Activated T-cell treated with anti-CD3 and anti-CD28 coated beads, Interleukin-2, amount 50 U/mL, for 24 hours (primary cell): Measurements from ENCODE around the gene PLB1.
"Not testable (repeated sequence)": the region's sequence is repeated elsewhere in the genome, so short reads cannot be mapped to it uniquely, and the experiment has no call there.

Source experiments
- DNase-seq: peaks from one replicate; pipeline ENCODE4 v3.0.0-alpha.2; 2020
- H3K27ac Mint-ChIP-seq: 2 replicates; pipeline ENCODE4 v1.8.0; 2020; ENCODE audit warnings: mild to moderate bottlenecking, mixed read lengths
- H3K27me3 Mint-ChIP-seq: 2 replicates; pipeline ENCODE4 v1.8.0; 2020; ENCODE audit warnings: mixed read lengths
- H3K36me3 Mint-ChIP-seq: 2 replicates; pipeline ENCODE4 v1.8.0; 2020; ENCODE audit warnings: low read depth, mixed read lengths
- H3K4me1 Mint-ChIP-seq: 2 replicates; pipeline ENCODE4 v1.8.0; 2020; ENCODE audit warnings: low read depth, mixed read lengths
- H3K4me3 Mint-ChIP-seq: 2 replicates; pipeline ENCODE4 v1.8.0; 2020; ENCODE audit warnings: mild to moderate bottlenecking, moderate library complexity, mixed read lengths
- H3K9me3 Mint-ChIP-seq: 2 replicates; pipeline ENCODE4 v1.8.0; 2020; ENCODE audit warnings: mixed read lengths

Gene PLB1

GRCh38 chr2:28545590-28546200, 49.8 kb downstream of the PLB1 start:
- DNase-seq: no peak
- Mint-ChIP-seq H3K9me3 (no peaks in the 10 kb centered on the region), H3K4me1 (peaks cover 29% of the 10 kb centered on the region), H3K27me3 (no peaks in the 10 kb centered on the region), H3K27ac (no peak overlapping the region), H3K4me3 (no peak overlapping the region), H3K36me3 (no peaks in the 10 kb centered on the region)

GRCh38 chr2:28546242-28546641, 50.4 kb downstream of the PLB1 start:
- H3K4me3 Mint-ChIP-seq: no peak overlapping the region
- no peak for DNase-seq
- no peaks in the 10 kb centered on the region for H3K9me3 Mint-ChIP-seq
- no peak overlapping the region for H3K27ac Mint-ChIP-seq
- H3K4me1 Mint-ChIP-seq: peaks cover 29% of the 10 kb centered on the region
- H3K36me3 Mint-ChIP-seq: no peaks in the 10 kb centered on the region
- no peaks in the 10 kb centered on the region for H3K27me3 Mint-ChIP-seq

GRCh38 chr2:28547223-28547860, 51.5 kb downstream of the PLB1 start:
- no peaks in the 10 kb centered on the region for H3K9me3 Mint-ChIP-seq
- no peak for DNase-seq
- no peak overlapping the region for H3K27ac Mint-ChIP-seq
- H3K36me3 Mint-ChIP-seq: no peaks in the 10 kb centered on the region
- H3K4me3 Mint-ChIP-seq: no peak overlapping the region
- no peaks in the 10 kb centered on the region for H3K27me3 Mint-ChIP-seq
- peaks cover 29% of the 10 kb centered on the region for H3K4me1 Mint-ChIP-seq

- DNase-seq: no peak
- no peaks in the 10 kb centered on the region for H3K36me3 Mint-ChIP-seq
Measured at GRCh38 chr2:28547906-28548600, 52.2 kb downstream of the PLB1 start.

GRCh38 chr2:28550345-28550744, 54.5 kb downstream of the PLB1 start:
- not testable (repeated sequence) for H3K36me3 Mint-ChIP-seq, DNase-seq, H3K4me3 Mint-ChIP-seq, H3K27me3 Mint-ChIP-seq, H3K9me3 Mint-ChIP-seq, H3K27ac Mint-ChIP-seq
- H3K4me1 Mint-ChIP-seq: peaks cover 17% of the 10 kb centered on the region

More at GRCh38 chr2:28547906-28548600, 52.2 kb downstream of the PLB1 start:
- peaks cover 29% of the 10 kb centered on the region for H3K4me1 Mint-ChIP-seq
- no peak overlapping the region for H3K27ac Mint-ChIP-seq
- no peak overlapping the region for H3K4me3 Mint-ChIP-seq
- no peaks in the 10 kb centered on the region for H3K9me3 Mint-ChIP-seq
- no peaks in the 10 kb centered on the region for H3K27me3 Mint-ChIP-seq

- no peaks in the 10 kb centered on the region for H3K27me3 Mint-ChIP-seq
- DNase-seq: no peak
Measured at GRCh38 chr2:28552045-28552823, 56.4 kb downstream of the PLB1 start.

GRCh38 chr2:28556303-28556702, 60.4 kb downstream of the PLB1 start:
- no peaks in the 10 kb centered on the region for H3K36me3 Mint-ChIP-seq

More at GRCh38 chr2:28552045-28552823, 56.4 kb downstream of the PLB1 start:
- Mint-ChIP-seq H3K27ac (no peak overlapping the region), H3K36me3 (no peaks in the 10 kb centered on the region), H3K4me1 (peaks cover 6% of the 10 kb centered on the region), H3K4me3 (no peak overlapping the region), H3K9me3 (no peaks in the 10 kb centered on the region)

GRCh38 chr2:28557389-28558131, 61.7 kb downstream of the PLB1 start:
- Mint-ChIP-seq H3K4me3 (no peak overlapping the region), H3K9me3 (no peaks in the 10 kb centered on the region), H3K36me3 (no peaks in the 10 kb centered on the region), H3K27ac (no peak overlapping the region), H3K4me1 (no peaks in the 10 kb centered on the region), H3K27me3 (no peaks in the 10 kb centered on the region)
- no peak for DNase-seq

More at GRCh38 chr2:28556303-28556702, 60.4 kb downstream of the PLB1 start:
- Mint-ChIP-seq H3K27me3 (no peaks in the 10 kb centered on the region), H3K4me3 (no peak overlapping the region), H3K9me3 (no peaks in the 10 kb centered on the region), H3K4me1 (no peaks in the 10 kb centered on the region), H3K27ac (no peak overlapping the region)
- no peak for DNase-seq

GRCh38 chr2:28558158-28558820, 62.4 kb downstream of the PLB1 start:
- no peak for DNase-seq
- Mint-ChIP-seq H3K9me3 (no peaks in the 10 kb centered on the region), H3K4me3 (no peak overlapping the region), H3K36me3 (no peaks in the 10 kb centered on the region), H3K27ac (no peak overlapping the region), H3K4me1 (no peaks in the 10 kb centered on the region), H3K27me3 (no peaks in the 10 kb centered on the region)

GRCh38 chr2:28558918-28559317, 63.1 kb downstream of the PLB1 start:
- Mint-ChIP-seq H3K4me1 (no peaks in the 10 kb centered on the region), H3K36me3 (no peaks in the 10 kb centered on the region), H3K4me3 (no peak overlapping the region), H3K27me3 (no peaks in the 10 kb centered on the region), H3K9me3 (no peaks in the 10 kb centered on the region), H3K27ac (no peak overlapping the region)
- DNase-seq: no peak

- Mint-ChIP-seq H3K9me3 (no peaks in the 10 kb centered on the region), H3K27me3 (no peaks in the 10 kb centered on the region), H3K4me1 (peaks cover 20% of the 10 kb centered on the region), H3K27ac (no peak overlapping the region), H3K4me3 (no peak overlapping the region), H3K36me3 (no peaks in the 10 kb centered on the region)
- DNase-seq: no peak
Measured at GRCh38 chr2:28563869-28564268, 68.0 kb downstream of the PLB1 start.

GRCh38 chr2:28564346-28564745, 68.5 kb downstream of the PLB1 start:
- no peak for DNase-seq
- H3K9me3 Mint-ChIP-seq: no peaks in the 10 kb centered on the region
- no peak overlapping the region for H3K27ac Mint-ChIP-seq
- H3K4me3 Mint-ChIP-seq: no peak overlapping the region
- H3K27me3 Mint-ChIP-seq: no peaks in the 10 kb centered on the region
- H3K36me3 Mint-ChIP-seq: no peaks in the 10 kb centered on the region
- H3K4me1 Mint-ChIP-seq: peaks cover 20% of the 10 kb centered on the region

- Mint-ChIP-seq H3K4me1 (peaks cover 20% of the 10 kb centered on the region), H3K27ac (no peak overlapping the region), H3K4me3 (no peak overlapping the region), H3K36me3 (no peaks in the 10 kb centered on the region), H3K27me3 (no peaks in the 10 kb centered on the region), H3K9me3 (no peaks in the 10 kb centered on the region)
- DNase-seq: no peak
Measured at GRCh38 chr2:28565033-28565432, 69.2 kb downstream of the PLB1 start.
